PFSK-1 (cell line): ENCODE data around the gene PCNT.

Experiments
- FOXP2 ChIP-seq: optimal IDR thresholded peaks from 2 replicates; pipeline ENCODE3; 2011; ENCODE audit warnings: borderline replicate concordance, control low read depth, inconsistent platforms; ENCODE audit not compliant: insufficient read depth; ENCODE audit errors: extremely low read length, extremely low read depth
- POLR2AphosphoS5 ChIP-seq: IDR thresholded peaks from 2 replicates; pipeline ENCODE4 v1.6.1; 2012; ENCODE audit warnings: low read depth, mild to moderate bottlenecking, control low read depth, low read length, moderate library complexity
- SIN3A ChIP-seq: IDR thresholded peaks from 2 replicates; pipeline ENCODE4 v1.6.1; 2012; ENCODE audit warnings: mild to moderate bottlenecking, low read length, moderate library complexity, borderline replicate concordance; ENCODE audit not compliant: insufficient read depth
- TAF1 ChIP-seq: IDR thresholded peaks from 2 replicates; pipeline ENCODE4 v1.6.1; 2012; ENCODE audit warnings: low read length, control low read depth, borderline replicate concordance; ENCODE audit not compliant: insufficient read depth

DNA sequence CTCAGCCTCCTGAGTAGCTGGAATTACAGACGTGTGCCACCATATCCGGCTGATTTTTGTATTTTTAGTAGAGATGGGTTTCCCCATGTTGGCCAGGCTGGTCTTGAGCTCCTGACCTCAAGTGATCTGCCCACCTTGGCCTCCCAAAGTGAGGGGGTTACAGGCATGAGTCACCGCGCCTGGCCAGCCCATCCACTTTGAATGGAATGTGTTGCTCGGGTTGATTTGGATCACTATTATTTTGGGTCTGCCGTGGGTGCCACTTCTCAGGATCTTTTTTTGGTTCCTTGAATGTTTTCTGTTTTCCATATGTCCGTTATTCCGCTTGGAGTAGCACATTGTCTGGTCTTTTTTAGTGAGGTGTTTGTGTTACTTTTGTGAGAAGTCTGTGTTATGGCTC is 17.0 kb downstream of the PCNT start:
- TF ChIP-seq POLR2AphosphoS5, result no peak
- TF ChIP-seq FOXP2, result no peak
- TF ChIP-seq SIN3A, result no peak
- TF ChIP-seq TAF1, result no peak
